Activated naive CD8-positive, alpha-beta T cell treated with anti-CD3 and anti-CD28 coated beads, Interleukin-2, amount 50 U/mL, for 16 hours (primary cell): ENCODE measurements around the gene ZMYND10.
"Not testable (repeated sequence)": the region's sequence is repeated elsewhere in the genome, so short reads cannot be mapped to it uniquely, and the experiment has no call there.

Source experiments
- DNase-seq: peaks from one replicate; pipeline ENCODE4 v3.0.0-alpha.2; 2020; ENCODE audit warnings: low read depth, low spot score

The ZMYND10 gene

GRCh38 chr3:50325497-50326181 is 19.9 kb downstream of the ZMYND10 start:
- DNase-seq, result no peak

GRCh38 chr3:50325113-50325480 is 20.4 kb downstream of the ZMYND10 start:
- no peak for DNase-seq

- peak; percentile 40 for DNase-seq
Observed at GRCh38 chr3:50324351-50325112, 21.0 kb downstream of the ZMYND10 start.

- no peak for DNase-seq
Observed at GRCh38 chr3:50323614-50324199, 21.8 kb downstream of the ZMYND10 start.

DNA sequence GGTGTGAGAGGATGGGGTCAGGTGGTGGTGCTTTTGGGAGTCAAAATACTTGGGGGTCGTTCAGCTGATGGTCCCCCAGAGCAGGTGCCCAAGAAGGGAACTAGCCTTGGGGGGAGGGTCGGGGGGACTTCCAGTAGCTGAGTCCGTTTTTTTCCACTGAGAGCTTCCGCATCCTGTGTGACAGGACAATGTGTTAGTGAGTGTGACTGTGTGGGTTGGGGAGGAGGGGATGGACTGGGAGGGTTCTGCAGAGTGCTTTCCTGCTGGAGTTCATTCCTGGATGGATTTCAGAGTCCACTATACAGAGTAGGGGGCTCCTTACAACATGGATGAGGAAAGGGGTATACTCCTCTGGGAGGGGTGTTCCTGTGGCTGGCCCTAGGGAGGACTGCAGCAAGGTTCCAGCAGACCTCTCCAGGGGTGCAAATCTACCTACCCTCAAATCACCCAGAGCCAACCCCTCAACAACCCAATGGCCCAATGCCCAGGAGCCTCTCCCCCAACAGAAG is 22.4 kb downstream of the ZMYND10 start:
- DNase-seq, result no peak

- no peak for DNase-seq
Observed at GRCh38 chr3:50322386-50323091, 23.0 kb downstream of the ZMYND10 start, which contains the start of gene HYAL2. Gene HYAL2 (minus strand): TSS chr3:50322745. CDS start chr3:50320489, 2,256 bp downstream.

DNA sequence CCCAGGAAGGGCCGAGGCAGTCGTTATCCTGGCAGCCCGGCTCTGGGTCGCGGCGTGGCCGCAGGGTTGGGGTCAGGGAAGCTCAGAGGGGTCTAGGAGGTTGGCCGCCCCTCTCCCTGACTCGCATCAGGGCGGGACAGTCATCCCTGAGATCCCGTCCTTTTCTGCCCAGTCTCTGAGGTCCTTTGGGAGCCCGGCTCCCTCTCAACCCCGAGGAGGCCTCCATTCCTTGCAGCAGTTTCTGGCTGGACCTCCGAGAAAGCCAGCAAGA is 23.5 kb downstream of the ZMYND10 start:
- no peak for DNase-seq

DNA sequence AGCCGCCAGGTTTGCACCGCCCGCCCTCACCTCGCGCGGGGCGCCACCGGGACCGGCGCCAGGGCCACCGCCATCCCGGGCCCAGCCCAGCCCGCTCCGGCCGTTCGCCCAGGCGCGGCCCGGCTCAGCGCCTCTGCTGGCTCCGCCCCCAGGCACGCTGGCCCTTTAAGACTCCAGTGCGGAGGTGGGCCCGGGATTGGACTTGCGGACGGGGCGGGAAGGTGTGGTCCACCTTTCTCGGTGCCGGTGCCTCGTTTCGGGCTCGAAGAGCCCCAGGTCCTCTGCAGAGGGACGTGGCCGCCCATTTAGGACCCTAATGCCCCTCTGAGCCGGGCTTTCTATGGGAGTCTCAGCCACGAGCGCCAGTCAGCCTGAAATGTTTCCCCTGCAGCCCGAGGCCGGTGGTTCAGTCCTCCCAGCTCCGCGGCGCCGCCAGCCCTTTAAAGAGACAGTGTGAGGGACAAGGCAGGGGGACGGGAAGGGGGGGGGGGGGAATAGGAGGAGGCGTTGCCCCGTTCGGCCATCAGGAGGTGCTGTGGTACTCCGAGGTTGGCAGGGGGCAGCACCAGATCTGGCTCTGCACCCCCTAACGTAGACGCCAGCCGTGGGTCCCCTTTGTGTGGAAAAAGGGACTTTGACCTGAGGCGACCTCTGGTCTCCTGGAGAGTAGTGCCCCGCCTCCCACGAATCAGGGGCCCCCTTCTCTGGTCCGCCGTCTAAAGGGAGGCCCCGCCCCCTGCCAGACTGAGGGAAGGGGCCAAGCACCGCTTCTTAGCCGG is 24.0 kb downstream of the ZMYND10 start:
- DNase-seq, result peak; percentile 57

- no peak for DNase-seq
Observed at GRCh38 chr3:50320853-50321335, 24.6 kb downstream of the ZMYND10 start.

- no peak for DNase-seq
Observed at GRCh38 chr3:50319894-50320625, 25.5 kb downstream of the ZMYND10 start.

DNA sequence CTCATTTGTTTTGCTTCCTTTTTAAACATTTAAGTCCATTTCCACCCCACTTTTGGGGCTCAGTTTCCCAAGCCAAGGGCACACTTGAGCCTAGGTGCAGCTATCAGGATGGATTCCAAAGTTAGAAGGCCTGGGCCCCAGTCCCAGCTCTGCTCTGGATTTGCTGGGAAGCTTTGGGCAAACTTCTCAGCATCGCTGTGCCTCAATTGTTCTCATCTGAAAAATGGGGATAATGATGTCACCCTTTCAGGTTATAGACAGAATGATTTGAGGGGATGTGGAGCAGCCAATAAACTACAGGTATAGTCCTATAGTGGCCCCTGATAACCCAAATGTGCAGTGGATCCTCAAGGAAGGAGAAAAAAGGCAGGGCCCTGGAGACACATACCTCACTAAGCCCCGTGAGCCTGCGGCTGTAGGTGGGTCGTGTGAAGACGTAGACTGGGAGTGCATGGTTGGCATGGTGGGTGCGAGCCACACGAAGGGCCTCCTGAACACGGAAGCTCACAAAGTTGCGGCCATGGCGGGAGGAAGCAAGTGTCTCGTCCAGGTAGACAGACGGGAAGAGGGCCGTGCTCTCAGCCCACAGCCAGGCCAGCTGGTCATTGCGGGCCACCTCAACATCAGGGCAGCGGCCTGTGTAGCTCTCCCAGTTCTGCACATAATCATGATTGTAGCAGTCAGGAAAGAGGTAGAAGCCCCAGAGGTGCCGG is 26.2 kb downstream of the ZMYND10 start:
- no peak for DNase-seq

DNA sequence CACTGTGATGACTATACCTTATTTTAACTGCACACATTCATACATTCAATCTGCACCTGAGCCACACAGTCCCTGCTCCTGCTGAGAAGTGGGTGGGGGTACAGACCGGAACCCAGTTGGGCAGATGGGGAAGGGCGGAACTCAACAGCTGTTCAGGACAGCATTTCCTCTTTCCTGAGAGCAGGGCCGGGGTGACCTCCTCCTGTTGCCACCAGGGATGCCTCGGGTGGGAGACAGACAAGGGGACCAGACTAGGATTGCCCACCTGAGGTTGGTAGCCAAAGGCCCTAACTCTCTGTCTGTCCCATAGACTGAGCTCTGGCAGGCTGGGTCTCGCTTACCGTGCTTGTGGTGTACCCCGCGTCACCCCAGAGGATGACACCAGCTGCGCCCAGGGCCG is 26.9 kb downstream of the ZMYND10 start:
- no peak for DNase-seq

GRCh38 chr3:50318163-50318562 is 27.4 kb downstream of the ZMYND10 start:
- DNase-seq, result no peak

- DNase-seq, result no peak
Observed at GRCh38 chr3:50317300-50317699, 28.2 kb downstream of the ZMYND10 start.

- peak; percentile 21 for DNase-seq
Observed at GRCh38 chr3:50316657-50317242, 28.8 kb downstream of the ZMYND10 start.

GRCh38 chr3:50314816-50315215 is 30.7 kb downstream of the ZMYND10 start:
- no peak for DNase-seq

GRCh38 chr3:50314342-50314741 is 31.2 kb downstream of the ZMYND10 start:
- no peak for DNase-seq

DNA sequence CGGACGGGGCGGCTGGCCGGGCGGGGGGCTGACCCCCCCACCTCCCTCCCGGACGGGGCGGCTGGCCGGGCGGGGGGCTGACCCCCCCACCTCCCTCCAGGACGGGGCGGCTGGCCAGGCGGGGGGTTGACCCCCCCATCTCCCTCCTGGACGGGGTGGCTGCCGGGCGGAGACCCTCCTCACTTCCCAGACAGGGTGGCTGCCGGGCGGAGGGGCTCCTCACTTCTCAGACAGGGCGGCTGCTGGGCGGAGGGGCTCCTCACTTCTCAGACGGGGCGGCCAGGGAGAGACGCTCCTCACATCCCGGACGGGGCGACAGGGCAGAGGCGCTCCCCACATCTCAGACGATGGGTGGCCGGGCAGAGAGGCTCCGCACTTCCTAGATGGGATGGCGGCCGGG is 33.5 kb downstream of the ZMYND10 start:
- DNase-seq, result not testable (repeated sequence)

DNA sequence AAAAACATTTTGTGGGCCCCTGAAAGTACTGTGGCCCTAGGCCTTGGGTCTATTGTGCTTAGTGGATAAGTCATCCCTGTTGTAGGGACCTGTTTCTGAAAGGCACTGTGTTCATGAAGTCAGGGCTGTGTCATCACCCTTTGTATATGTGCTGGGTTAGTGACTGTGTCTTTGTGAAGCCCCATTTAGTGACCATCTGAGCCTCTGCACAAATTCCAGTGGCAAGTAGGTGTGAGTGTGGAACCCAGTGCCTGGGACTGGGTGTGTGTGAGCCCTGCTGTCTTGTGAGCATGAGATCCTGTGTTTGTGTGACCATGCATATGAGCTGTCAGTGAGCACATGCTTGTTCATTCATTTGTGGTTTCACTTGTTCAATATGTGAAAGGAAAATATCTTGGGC is 40.9 kb downstream of the ZMYND10 start:
- no peak for DNase-seq
